ENCODE data around the gene PAPSS1.

DNA sequence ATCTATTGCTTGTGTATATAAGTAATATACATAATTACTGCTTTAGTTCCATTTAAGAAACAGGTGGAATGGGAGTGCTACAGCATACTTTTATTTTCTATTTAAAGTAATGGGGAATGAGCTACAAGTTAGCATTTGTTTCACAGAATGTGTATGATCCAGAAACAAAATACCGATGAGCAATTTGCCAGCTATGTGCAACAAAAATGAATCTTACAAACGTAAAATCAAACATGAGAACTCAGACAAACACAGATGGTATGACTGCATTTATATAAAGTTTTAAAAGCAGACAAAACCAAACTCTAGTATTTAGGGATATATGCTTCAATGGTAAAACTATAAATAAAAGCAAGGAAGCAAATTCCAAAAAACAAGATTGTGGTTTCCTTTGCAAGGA is 141.7 kb downstream of the PAPSS1 start:
- TF ChIP-seq, protein P1, sequence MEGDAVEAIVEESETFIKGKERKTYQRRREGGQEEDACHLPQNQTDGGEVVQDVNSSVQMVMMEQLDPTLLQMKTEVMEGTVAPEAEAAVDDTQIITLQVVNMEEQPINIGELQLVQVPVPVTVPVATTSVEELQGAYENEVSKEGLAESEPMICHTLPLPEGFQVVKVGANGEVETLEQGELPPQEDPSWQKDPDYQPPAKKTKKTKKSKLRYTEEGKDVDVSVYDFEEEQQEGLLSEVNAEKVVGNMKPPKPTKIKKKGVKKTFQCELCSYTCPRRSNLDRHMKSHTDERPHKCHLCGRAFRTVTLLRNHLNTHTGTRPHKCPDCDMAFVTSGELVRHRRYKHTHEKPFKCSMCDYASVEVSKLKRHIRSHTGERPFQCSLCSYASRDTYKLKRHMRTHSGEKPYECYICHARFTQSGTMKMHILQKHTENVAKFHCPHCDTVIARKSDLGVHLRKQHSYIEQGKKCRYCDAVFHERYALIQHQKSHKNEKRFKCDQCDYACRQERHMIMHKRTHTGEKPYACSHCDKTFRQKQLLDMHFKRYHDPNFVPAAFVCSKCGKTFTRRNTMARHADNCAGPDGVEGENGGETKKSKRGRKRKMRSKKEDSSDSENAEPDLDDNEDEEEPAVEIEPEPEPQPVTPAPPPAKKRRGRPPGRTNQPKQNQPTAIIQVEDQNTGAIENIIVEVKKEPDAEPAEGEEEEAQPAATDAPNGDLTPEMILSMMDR (IDR thresholded peaks at IDR 0.05) = no peak
- no peak for TF ChIP-seq POLR2A (IDR thresholded peaks at IDR 0.05)

Measured in thyroid gland (tissue), 4 donors.